Testis (tissue), 2 donors: Measurements from ENCODE around the gene SECTM1.

ENCODE experiments used
- POLR2A ChIP-seq: fragments of 450-650 bp; IDR thresholded peaks from one replicate; pipeline ENCODE4 v1.6.1; 2017; ENCODE audit warnings: antibody characterized with exemption, mild to moderate bottlenecking, moderate library complexity
- TF ChIP-seq, protein P1 (sequence below), 3 experiments: fragments of 450-650 bp in 2 of 3; fragments of 200-600 bp in 1 of 3; sonication (generic) in 1 of 3; IDR thresholded peaks; one replicate each; pipeline ENCODE4 v1.5.1; 2016 to 2019; ENCODE audit warnings: antibody characterized with exemption in 3 of 3, mild to moderate bottlenecking in 2 of 3, moderate library complexity in 1 of 3

DNA sequence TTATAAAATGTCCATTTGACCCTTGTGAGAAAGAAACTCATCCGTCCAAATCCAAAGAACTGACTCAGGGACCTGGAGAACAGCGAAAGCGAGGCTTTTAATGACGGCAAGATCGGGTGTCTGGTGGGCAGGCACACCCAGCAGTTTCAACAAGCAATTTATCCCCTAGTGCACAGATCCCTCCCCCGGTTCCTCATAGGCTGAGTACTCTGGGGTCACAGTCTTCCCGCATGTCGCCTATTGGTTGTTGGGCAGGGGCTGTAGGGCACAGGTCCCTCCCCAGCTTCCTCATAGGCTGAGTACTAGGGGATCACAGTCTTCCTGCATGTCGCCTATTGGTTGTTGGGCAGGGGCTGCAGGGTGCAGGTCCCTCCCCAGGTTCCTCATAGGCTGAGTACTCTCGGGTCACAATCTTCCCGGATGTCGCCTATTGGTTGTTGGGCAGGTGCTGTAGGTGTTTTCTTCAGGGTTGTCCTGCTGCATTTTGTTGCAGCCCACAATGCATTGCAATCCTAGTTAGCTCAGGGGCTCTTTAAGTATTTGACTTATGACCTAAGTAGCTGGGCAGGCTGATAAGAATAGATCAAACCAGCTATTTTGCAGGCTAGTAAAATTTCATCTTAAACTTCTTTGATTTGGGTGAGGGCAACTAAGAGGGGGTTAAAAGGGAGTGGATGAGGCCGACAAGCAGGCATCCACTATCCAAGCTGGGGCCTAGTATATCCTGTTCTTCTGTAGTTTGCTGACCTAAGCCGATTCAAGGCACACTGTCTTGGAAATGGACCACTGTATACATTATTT, 34.4 kb upstream of the SECTM1 start:
- TF ChIP-seq POLR2A, result no peak
- TF ChIP-seq, protein P1, sequence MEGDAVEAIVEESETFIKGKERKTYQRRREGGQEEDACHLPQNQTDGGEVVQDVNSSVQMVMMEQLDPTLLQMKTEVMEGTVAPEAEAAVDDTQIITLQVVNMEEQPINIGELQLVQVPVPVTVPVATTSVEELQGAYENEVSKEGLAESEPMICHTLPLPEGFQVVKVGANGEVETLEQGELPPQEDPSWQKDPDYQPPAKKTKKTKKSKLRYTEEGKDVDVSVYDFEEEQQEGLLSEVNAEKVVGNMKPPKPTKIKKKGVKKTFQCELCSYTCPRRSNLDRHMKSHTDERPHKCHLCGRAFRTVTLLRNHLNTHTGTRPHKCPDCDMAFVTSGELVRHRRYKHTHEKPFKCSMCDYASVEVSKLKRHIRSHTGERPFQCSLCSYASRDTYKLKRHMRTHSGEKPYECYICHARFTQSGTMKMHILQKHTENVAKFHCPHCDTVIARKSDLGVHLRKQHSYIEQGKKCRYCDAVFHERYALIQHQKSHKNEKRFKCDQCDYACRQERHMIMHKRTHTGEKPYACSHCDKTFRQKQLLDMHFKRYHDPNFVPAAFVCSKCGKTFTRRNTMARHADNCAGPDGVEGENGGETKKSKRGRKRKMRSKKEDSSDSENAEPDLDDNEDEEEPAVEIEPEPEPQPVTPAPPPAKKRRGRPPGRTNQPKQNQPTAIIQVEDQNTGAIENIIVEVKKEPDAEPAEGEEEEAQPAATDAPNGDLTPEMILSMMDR (IDR thresholded peaks at IDR 0.05), result no peak
